RWPE2 (cell line): ENCODE results near the gene RPL13A.
"Not testable (repeated sequence)": the region's sequence is repeated elsewhere in the genome, so short reads cannot be mapped to it uniquely, and the experiment has no call there.

Experiments used
- ATAC-seq: fragments of 200-7000 bp; cut with Tn5 transposase; 3 replicates; pipeline ENCODE4 v1.9.1; 2021; ENCODE audit warnings: low read depth
- DNase-seq: peaks from one replicate; pipeline ENCODE4 v3.0.0-alpha.2; 2020; ENCODE audit warnings: low spot score
- H3K27ac ChIP-seq: fragments of 450-650 bp; 2 replicates; pipeline ENCODE4 v1.5.1; 2017; ENCODE audit warnings: mild to moderate bottlenecking; ENCODE audit not compliant: poor library complexity, severe bottlenecking
- H3K27me3 ChIP-seq: fragments of 250-450 bp; sonication (Bioruptor Pico); 2 replicates; pipeline ENCODE4 v1.5.1; 2021; ENCODE audit warnings: mild to moderate bottlenecking, moderate library complexity; ENCODE audit not compliant: insufficient read depth, poor library complexity, severe bottlenecking
- H3K36me3 ChIP-seq: fragments of 250-450 bp; sonication (Bioruptor Pico); 2 replicates; pipeline ENCODE4 v1.5.1; 2020; ENCODE audit warnings: low read depth, mild to moderate bottlenecking, moderate library complexity
- H3K4me1 ChIP-seq: fragments of 250-450 bp; sonication (Bioruptor Pico); 2 replicates; pipeline ENCODE4 v1.5.1; 2021; ENCODE audit warnings: mild to moderate bottlenecking, moderate library complexity; ENCODE audit not compliant: insufficient read depth, poor library complexity, severe bottlenecking
- H3K4me3 ChIP-seq: fragments of 250-450 bp; sonication (Bioruptor Pico); 2 replicates; pipeline ENCODE4 v1.5.1; 2021; ENCODE audit warnings: mild to moderate bottlenecking, moderate library complexity; ENCODE audit not compliant: severe bottlenecking
- H3K9me3 ChIP-seq: fragments of 250-450 bp; sonication (Bioruptor Pico); 2 replicates; pipeline ENCODE4 v1.5.1; 2021; ENCODE audit warnings: mild to moderate bottlenecking, moderate library complexity; ENCODE audit not compliant: severe bottlenecking
- TF ChIP-seq, protein P1 (sequence below): fragments of 450-650 bp; IDR thresholded peaks from one replicate; pipeline ENCODE4 v1.5.1; 2017; ENCODE audit warnings: mild to moderate bottlenecking, moderate library complexity; ENCODE audit not compliant: poor library complexity, severe bottlenecking

RPL13A gene

GRCh38 chr19:49455773-49456172 is 31.6 kb upstream of the RPL13A start:
- Histone ChIP-seq H3K27ac (no peak overlapping the region), H3K4me3 (no peak overlapping the region), H3K4me1 (peaks cover 6% of the 10 kb centered on the region), H3K27me3 (no peaks in the 10 kb centered on the region), H3K9me3 (no peaks in the 10 kb centered on the region), H3K36me3 (peaks cover 10% of the 10 kb centered on the region)
- TF ChIP-seq, protein P1, sequence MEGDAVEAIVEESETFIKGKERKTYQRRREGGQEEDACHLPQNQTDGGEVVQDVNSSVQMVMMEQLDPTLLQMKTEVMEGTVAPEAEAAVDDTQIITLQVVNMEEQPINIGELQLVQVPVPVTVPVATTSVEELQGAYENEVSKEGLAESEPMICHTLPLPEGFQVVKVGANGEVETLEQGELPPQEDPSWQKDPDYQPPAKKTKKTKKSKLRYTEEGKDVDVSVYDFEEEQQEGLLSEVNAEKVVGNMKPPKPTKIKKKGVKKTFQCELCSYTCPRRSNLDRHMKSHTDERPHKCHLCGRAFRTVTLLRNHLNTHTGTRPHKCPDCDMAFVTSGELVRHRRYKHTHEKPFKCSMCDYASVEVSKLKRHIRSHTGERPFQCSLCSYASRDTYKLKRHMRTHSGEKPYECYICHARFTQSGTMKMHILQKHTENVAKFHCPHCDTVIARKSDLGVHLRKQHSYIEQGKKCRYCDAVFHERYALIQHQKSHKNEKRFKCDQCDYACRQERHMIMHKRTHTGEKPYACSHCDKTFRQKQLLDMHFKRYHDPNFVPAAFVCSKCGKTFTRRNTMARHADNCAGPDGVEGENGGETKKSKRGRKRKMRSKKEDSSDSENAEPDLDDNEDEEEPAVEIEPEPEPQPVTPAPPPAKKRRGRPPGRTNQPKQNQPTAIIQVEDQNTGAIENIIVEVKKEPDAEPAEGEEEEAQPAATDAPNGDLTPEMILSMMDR: no peak
- DNase-seq (no peak), ATAC-seq (no peak)

DNA sequence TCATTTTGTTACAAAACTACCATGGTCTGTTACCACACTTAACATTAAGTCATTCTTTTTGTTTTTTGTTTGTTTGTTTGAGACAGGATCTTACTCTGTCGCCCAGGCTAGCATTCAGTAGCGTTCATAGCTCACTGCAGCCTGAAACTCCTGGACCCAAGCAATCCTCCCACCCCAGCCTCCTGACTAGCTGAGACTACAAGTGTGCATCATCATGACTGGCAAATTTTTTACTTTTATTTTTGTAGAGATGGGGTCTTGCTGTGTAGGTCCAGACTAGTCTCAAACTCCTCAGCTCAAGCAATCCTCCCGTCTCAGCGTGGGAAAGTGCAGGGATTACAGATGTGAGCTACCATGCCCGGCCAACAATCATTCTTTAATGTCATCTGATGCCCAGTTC is 31.1 kb upstream of the RPL13A start:
- Histone ChIP-seq H3K27ac (no peak overlapping the region), H3K4me3 (no peak overlapping the region), H3K4me1 (peaks cover 6% of the 10 kb centered on the region), H3K36me3 (peaks cover 10% of the 10 kb centered on the region), H3K27me3 (no peaks in the 10 kb centered on the region), H3K9me3 (no peaks in the 10 kb centered on the region)
- DNase-seq (no peak), ATAC-seq (no peak)
- TF ChIP-seq, protein P1: no peak

- Histone ChIP-seq H3K27ac (no peak overlapping the region), H3K9me3 (no peaks in the 10 kb centered on the region), H3K4me3 (no peak overlapping the region), H3K27me3 (no peaks in the 10 kb centered on the region), H3K4me1 (peaks cover 6% of the 10 kb centered on the region), H3K36me3 (peaks cover 10% of the 10 kb centered on the region)
- TF ChIP-seq, protein P1: no peak
- DNase-seq: no peak
- ATAC-seq: no peak
These were observed 28.9 kb upstream of the RPL13A start for GRCh38 chr19:49458567-49458903.

DNA sequence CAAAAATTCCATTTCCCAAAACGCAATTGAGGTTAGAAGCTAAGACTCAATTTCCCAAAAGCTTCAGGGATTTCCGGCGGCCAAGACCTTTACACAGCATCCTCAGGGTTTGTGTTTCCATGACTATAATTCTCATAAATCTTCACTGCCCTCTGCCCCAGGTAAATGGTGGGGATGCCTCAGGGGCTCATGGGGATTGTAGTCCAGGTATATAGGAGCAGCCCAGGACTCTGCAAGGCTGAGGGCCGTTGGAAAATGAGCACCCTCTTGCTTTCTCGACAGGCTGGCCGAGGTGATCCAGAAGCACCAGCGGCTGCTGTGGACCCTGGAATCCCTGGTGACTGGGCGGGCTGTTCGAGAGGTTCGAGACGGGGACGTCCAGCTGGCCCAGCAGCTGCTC is 28.0 kb upstream of the RPL13A start:
- Histone ChIP-seq H3K27me3 (no peaks in the 10 kb centered on the region), H3K4me1 (peaks cover 2% of the 10 kb centered on the region), H3K36me3 (peaks cover 8% of the 10 kb centered on the region), H3K27ac (no peak overlapping the region), H3K4me3 (no peak overlapping the region), H3K9me3 (no peaks in the 10 kb centered on the region)
- no peak for DNase-seq
- ATAC-seq: no peak
- TF ChIP-seq, protein P1: no peak

DNA sequence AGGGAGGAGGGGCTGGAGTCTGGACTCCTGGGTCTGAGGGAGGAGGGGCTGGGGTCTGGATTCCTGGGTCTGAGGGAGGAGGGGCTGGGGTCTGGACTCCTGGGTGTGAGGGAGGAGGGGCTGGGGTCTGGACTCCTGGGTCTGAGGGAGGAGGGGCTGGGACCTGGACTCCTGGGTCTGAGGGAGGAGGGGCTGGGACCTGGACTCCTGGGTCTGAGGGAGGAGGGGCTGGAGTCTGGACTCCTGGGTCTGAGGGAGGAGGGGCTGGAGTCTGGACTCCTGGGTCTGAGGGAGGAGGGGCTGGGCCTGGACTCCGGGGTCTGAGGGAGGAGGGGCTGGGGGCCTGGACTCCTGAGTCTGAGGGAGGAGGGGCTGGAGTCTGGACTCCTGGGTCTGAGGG is 26.3 kb upstream of the RPL13A start:
- DNase-seq, H3K4me3 ChIP-seq, H3K27me3 ChIP-seq, H3K9me3 ChIP-seq, H3K36me3 ChIP-seq, H3K4me1 ChIP-seq, H3K27ac ChIP-seq, ATAC-seq: not testable (repeated sequence)

DNA sequence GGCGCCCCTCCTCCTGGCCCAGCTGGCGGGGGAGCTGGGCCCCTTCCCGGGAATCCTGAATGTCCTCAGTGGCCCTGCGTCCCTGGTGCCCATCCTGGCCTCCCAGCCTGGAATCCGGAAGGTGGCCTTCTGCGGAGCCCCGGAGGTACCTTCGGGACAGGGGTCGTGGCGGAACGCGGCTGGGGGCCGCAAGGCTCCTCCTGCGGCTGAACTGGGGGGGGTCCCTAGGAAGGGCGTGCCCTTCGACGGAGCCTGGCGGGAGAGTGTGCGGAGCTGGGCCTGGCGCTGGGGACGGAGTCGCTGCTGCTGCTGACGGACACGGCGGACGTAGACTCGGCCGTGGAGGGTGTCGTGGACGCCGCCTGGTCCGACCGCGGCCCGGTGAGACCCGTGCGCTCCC is 25.8 kb upstream of the RPL13A start:
- Histone ChIP-seq H3K4me3 (no peak overlapping the region), H3K9me3 (no peaks in the 10 kb centered on the region), H3K27me3 (no peaks in the 10 kb centered on the region), H3K36me3 (peaks cover 1% of the 10 kb centered on the region; the same call in 1 of the 2 replicates), H3K27ac (no peak overlapping the region), H3K4me1 (no peaks in the 10 kb centered on the region)
- ATAC-seq (no peak), DNase-seq (no peak)
- TF ChIP-seq, protein P1: no peak
